GM13976 (cell line): ENCODE measurements around the gene ITGB5.
"Not testable (repeated sequence)": the region's sequence is repeated elsewhere in the genome, so short reads cannot be mapped to it uniquely, and the experiment has no call there.

Source experiments
- DNase-seq: peaks from one replicate; pipeline ENCODE4 v3.0.0; 2012; ENCODE audit warnings: low spot score
- in situ Hi-C: fragments of 300-500 bp; cut with MboI; formaldehyde crosslinking; loops from one replicate; pipeline ENCODE4 v1.12.0; 2022; ENCODE audit warnings: low sequenced_read_pairs, mixed read lengths, inconsistent platforms; ENCODE audit not compliant: unreplicated experiment
- TF ChIP-seq, protein P1 (sequence below): IDR thresholded peaks from 2 replicates; pipeline ENCODE4 v1.5.1; 2012; ENCODE audit warnings: borderline replicate concordance, mild to moderate bottlenecking; ENCODE audit not compliant: insufficient read depth; ENCODE audit errors: extremely low read depth, missing control alignments, control extremely low read depth

ITGB5 gene

DNA sequence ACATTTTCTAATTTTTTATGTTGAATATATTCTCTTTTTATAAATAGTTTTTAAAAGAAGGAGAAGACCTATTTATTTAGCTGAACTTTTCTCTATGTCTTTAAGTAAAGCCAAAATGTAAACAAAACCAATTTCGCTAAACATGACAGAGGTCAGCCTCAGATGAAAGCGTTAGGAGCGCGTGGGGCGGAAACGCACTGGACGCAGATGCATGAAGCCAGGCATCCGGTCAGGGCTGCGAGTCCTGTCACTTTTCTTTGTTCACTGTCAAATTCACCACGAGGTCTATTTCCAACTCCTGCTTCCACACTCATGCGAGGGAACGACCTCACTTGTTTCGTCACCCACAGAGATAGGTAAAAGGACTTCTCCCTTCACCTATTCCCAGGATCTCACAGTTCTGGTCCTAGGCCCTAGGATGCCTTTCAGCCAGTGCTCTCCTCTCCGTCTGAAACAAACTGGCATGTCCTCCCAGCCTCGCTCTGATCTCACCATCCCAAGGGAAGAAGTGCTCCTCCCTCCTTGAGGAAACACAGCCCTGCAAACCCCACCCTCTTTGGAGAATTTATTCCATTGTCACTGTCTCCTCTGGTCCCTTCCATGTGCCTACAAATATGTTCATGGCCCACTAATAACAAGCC lies 57.9 kb downstream of the ITGB5 start:
- DNase-seq: no peak
- in situ Hi-C loops: no loop called here
- TF ChIP-seq, protein P1, sequence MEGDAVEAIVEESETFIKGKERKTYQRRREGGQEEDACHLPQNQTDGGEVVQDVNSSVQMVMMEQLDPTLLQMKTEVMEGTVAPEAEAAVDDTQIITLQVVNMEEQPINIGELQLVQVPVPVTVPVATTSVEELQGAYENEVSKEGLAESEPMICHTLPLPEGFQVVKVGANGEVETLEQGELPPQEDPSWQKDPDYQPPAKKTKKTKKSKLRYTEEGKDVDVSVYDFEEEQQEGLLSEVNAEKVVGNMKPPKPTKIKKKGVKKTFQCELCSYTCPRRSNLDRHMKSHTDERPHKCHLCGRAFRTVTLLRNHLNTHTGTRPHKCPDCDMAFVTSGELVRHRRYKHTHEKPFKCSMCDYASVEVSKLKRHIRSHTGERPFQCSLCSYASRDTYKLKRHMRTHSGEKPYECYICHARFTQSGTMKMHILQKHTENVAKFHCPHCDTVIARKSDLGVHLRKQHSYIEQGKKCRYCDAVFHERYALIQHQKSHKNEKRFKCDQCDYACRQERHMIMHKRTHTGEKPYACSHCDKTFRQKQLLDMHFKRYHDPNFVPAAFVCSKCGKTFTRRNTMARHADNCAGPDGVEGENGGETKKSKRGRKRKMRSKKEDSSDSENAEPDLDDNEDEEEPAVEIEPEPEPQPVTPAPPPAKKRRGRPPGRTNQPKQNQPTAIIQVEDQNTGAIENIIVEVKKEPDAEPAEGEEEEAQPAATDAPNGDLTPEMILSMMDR: no peak

DNA sequence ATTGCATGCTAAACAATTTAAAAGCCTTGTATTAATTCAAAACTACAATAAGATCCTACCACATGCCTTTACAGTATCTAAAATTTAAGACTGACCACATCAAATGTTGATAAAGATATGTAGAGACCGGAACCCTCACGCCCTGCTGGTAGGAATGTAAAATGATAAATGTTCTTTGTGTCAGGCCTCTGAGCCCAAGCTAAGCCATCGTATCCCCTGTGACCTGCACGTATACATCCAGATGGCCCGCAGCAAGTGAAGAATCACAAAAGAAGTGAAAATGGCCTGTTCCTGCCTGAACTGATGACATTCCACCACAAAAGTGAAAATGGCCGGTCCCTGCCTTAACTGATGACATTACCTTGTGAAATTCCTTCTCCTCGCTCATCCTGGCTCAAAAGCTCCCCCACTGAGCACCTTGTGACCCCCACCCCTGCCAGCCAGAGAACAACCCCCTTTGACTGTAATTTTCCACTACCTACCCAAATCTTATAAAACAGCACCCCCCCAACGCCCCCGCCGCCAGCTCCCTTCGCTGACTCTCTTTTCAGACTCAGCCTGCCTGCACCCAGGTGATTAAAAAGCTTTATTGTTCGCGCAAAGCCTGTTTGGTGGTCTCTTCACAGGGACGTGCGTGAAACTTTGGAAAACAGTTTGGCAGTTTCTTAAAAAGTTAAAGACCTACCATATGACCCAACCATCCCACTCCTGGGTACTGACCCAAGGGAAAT lies 59.5 kb downstream of the ITGB5 start:
- in situ Hi-C loops, DNase-seq: not testable (repeated sequence)

DNA sequence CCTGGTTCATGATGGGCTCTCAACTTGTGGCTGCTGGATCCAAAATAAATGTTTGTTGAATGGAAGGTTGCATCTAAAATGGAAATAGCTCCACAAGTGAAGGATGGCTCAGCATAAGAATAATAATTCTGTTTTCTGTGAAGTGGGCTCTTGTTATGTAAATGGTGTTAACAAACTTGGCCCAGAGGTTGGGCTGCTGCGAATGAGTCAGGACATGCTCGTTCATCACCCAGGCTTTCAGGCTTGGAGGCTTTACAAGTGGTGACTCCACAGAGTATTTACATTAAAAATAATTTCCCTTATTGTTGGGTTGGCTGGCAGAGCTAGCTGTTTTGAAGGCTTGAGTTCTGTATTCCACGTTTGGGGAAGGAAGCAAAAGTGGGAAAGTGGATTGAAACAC lies 60.5 kb downstream of the ITGB5 start:
- TF ChIP-seq, protein P1: no peak
- in situ Hi-C loops: no loop called here
- DNase-seq: no peak

DNA sequence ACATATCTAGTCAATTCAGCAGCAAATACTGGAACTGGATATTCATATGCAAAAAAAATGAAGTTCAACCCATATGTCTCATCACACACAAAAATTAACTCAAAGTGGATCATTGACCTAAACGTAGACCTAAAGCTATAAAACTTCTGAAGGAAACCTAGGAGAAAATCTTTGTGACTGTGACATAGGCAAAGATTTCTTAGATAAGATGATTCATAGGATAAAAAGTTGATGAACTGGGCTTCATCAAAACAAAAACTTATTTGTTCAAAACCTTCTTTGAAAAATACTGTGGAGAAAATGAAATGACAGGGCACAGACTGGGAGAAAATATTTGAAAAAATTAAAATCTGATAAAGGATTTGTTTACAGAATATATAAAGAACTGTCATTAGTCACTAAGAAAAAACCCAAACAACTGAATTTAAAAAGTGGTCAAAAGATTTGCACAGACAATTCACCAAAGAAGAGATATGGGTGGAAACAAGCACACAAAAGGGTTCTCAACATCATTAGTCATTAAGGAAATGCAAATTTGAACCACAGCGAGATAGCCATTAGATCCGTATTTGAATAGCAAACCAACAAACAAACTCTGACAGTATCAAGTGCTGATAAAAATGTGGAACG lies 62.8 kb downstream of the ITGB5 start:
- in situ Hi-C loops: no loop called here
- TF ChIP-seq, protein P1: no peak
- DNase-seq: no peak

DNA sequence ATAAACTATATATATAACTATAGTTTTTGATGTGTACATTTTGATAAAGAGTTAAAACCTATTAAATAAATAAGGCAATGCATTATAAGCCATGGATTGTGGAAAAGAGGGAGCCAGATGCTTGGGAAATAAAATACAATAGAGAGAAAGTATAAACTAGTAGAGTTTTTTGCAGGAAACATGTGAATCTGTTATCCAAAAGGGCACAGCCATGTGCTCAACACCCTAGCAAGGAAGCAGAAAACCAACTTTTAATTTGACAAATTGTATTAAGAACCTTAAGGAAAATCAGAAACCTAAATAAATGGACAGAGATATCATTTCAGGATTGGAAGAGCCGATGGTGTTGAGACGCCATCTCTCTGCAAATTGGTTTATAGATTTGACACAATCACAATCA lies 63.5 kb downstream of the ITGB5 start:
- TF ChIP-seq, protein P1: no peak
- no peak for DNase-seq
- in situ Hi-C loops: no loop called here

DNA sequence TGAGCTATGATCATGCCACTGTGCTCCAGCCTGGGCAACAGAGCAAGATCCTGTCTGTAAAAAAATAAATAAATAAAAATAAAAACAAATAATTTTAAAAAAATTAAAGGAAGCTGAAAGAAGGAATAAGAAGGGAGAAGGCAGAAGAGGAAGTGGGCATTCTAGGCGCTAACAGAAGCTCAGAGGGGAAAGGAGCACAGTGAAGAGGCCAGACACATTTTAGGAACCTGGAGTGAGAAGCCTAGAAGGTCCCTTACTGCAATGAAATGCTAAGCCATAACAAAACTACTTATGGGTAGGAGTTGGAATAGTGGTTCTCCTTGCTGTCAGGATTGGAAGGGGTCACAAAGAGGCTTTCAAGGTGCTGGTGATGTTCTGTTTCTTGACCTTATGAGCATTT lies 64.0 kb downstream of the ITGB5 start:
- DNase-seq: no peak
- in situ Hi-C loops: no loop called here
- TF ChIP-seq, protein P1: no peak

DNA sequence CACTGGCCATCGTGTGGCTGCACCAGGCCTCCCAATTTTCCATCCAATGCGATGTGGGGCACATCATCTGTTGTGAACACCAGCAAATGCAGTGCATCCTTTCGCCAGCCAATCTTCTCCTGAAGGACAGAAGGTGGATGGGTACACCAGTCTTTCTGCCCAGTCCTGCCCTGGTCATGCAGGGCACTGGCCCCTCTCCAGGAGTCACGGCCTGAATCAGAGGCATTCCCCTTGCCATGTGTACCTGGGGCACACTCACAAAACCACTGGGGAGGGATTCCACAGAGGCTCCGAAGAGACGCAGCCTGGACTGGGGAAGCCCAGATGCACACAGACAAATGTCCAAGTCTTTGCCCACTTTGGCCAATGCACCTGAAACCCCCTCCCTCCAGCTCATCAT lies 65.8 kb downstream of the ITGB5 start:
- no peak for DNase-seq
- TF ChIP-seq, protein P1: no peak
- in situ Hi-C loops: no loop called here
